ENCODE results near the gene ACOXL.

GRCh38 chr2:110959198-110959597, 226.8 kb downstream of the ACOXL start:
- TF ChIP-seq CTCF (conservative IDR thresholded peaks at IDR 0.05 in 1 of 2, IDR thresholded peaks at IDR 0.05 in 1 of 2; ENCODE audit: extremely low read depth in 1 of 2, insufficient read depth in 1 of 2, low read depth in 1 of 2, low read length in 2 of 2), result no peak
- no peak for TF ChIP-seq EZH2 (IDR thresholded peaks at IDR 0.05; ENCODE audit: borderline replicate concordance, low read length)

Measured in mammary epithelial cell (primary cell).